ENCODE results near the gene DDX23. TPM values are rescaled to one million over a fixed set of nuclear protein-coding genes. Genes with fewer than 3 reads are reported as not detected.

DDX23 gene
- total and polyA plus RNA-seq, 8 donors = 25.9 to 55.6 (median 33.3) TPM

GRCh38 chr12:48782457-48783395 lies 69.2 kb downstream of the DDX23 start:
- DNase-seq (peak in 1 of 6 donors; percentile 68), FAIRE-seq (no peak), ATAC-seq (no peak)
- Histone ChIP-seq H3K27ac (no peak overlapping the region), H3K36me3 (peaks cover 0 to 10% (median 0%) of the 10 kb centered on the region in 3 donors), H3K9me3 (no peaks in the 10 kb centered on the region), H3K27me3 (no peaks in the 10 kb centered on the region), H3K4me3 (no peak overlapping the region), H3K4me1 (peaks cover 0 to 7% (median 6%) of the 10 kb centered on the region in 3 donors)
- WGBS, 2 donors = 88 to 91% methylated on average over 63 of the region's 63 CpGs
- no peak for TF ChIP-seq CTCF (IDR thresholded peaks at IDR 0.05)
- intact Hi-C loops (cut with DNase I) = no loop called here

GRCh38 chr12:48781750-48782456 lies 70.1 kb downstream of the DDX23 start:
- 88 to 90% methylated on average over 9 of the region's 9 CpGs for WGBS, 2 donors
- DNase-seq (no peak), ATAC-seq (no peak), FAIRE-seq (no peak)
- Histone ChIP-seq H3K9me3 (no peaks in the 10 kb centered on the region), H3K27ac (no peak overlapping the region), H3K36me3 (peaks cover 0 to 18% (median 0%) of the 10 kb centered on the region in 3 donors), H3K27me3 (no peaks in the 10 kb centered on the region), H3K4me3 (no peak overlapping the region), H3K4me1 (no peaks in the 10 kb centered on the region)
- intact Hi-C loops (cut with DNase I) = no loop called here
- TF ChIP-seq CTCF (IDR thresholded peaks at IDR 0.05) = no peak

- H3K4me3 ChIP-seq = no peak overlapping the region
- H3K27me3 ChIP-seq = no peaks in the 10 kb centered on the region
- ATAC-seq (no peak), DNase-seq (peak in 2 of 6 donors; percentile 40 to 70), FAIRE-seq (no peak)
- intact Hi-C loops (cut with DNase I) = no loop called here
- peaks cover 0 to 22% (median 0%) of the 10 kb centered on the region in 3 donors for H3K36me3 ChIP-seq
- TF ChIP-seq CTCF (IDR thresholded peaks at IDR 0.05) = no peak
- no peaks in the 10 kb centered on the region for H3K9me3 ChIP-seq
- WGBS, 2 donors = 71 to 73% methylated on average over 11 of the region's 11 CpGs
- H3K4me1 ChIP-seq = no peaks in the 10 kb centered on the region
- no peak overlapping the region for H3K27ac ChIP-seq
Measured at GRCh38 chr12:48780381-48781025, 71.5 kb downstream of the DDX23 start.

DNA sequence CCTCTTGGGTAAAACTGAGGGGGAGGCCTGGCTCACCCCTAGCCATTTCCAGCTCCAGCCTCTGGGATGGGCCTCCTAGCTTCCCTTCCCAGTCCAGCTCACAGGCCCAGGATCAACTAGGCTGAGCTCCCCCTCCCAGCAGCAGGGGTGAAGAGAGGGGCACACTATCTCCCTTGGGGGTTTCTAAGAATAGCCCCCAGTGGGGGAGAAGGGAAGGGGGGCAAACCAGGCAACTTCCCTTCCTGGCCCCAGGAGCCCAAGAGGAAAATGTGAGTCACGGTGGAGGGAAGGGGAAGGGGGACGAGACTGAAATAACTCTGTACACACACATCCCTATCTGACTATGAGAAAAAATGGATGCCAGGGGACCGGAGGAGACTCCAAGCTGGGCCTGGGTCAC lies 72.1 kb downstream of the DDX23 start:
- Histone ChIP-seq H3K27me3 (no peaks in the 10 kb centered on the region), H3K9me3 (no peaks in the 10 kb centered on the region), H3K36me3 (peaks cover 0 to 24% (median 0%) of the 10 kb centered on the region in 3 donors), H3K4me3 (no peak overlapping the region), H3K4me1 (no peaks in the 10 kb centered on the region), H3K27ac (no peak overlapping the region)
- FAIRE-seq (no peak), ATAC-seq (peak in 3 of 4 donors; percentile 20 to 33 (median 20)), DNase-seq (no peak)
- intact Hi-C loops (cut with DNase I) = no loop called here
- 83 to 85% methylated on average over 3 of the region's 3 CpGs for WGBS, 2 donors
- no peak for TF ChIP-seq CTCF (IDR thresholded peaks at IDR 0.05)

Other genes starting within 250 kb of the DDX23 start
- gene KANSL2, start 169.9 kb downstream of the DDX23 start, total RNA-seq = 10 to 100 TPM in 5 of 6 donors, 1 to 10 TPM in 1; 6.2 to 16.5 (median 12.1) TPM
- 10 to 100 TPM; 12.5 to 24.4 TPM for gene KANSL2, start 169.9 kb downstream of the DDX23 start, polyA plus RNA-seq
- 10 to 100 TPM in 5 of 6 donors, 1 to 10 TPM in 1; 7.7 to 21.2 (median 17.2) TPM for gene CCNT1, start 135.5 kb downstream of the DDX23 start, total RNA-seq
- 1 to 10 TPM; 3.7 to 6.4 TPM for gene CCNT1, start 135.5 kb downstream of the DDX23 start, polyA plus RNA-seq
- 10 to 100 TPM; 12.9 to 29.0 (median 20.2) TPM for gene ADCY6, start 63.1 kb downstream of the DDX23 start, total RNA-seq
- gene ADCY6, start 63.1 kb downstream of the DDX23 start, polyA plus RNA-seq = 10 to 100 TPM; 31.7 to 53.4 TPM
- gene CACNB3, start 33.7 kb downstream of the DDX23 start, total RNA-seq = 10 to 100 TPM in 1 of 6 donors, 1 to 10 TPM in 5; 1.3 to 16.3 (median 4.3) TPM
- gene CACNB3, start 33.7 kb downstream of the DDX23 start, polyA plus RNA-seq = 1 to 10 TPM; 6.5 to 8.9 TPM
- 1 to 10 TPM in 4 of 6 donors, under 1 TPM in 2; 0.74 to 6.3 (median 1.3) TPM for gene RND1, start 13.7 kb upstream of the DDX23 start, total RNA-seq
- 1 to 10 TPM; 2.7 to 4.2 TPM for gene RND1, start 13.7 kb upstream of the DDX23 start, polyA plus RNA-seq
- gene FKBP11, start 73.3 kb upstream of the DDX23 start, total RNA-seq = 100 to 1,000 TPM in 4 of 6 donors, 10 to 100 TPM in 2; 70.9 to 144 (median 127) TPM
- 100 to 1,000 TPM in 1 of 2 donors, 10 to 100 TPM in 1; 97.3 to 155 TPM for gene FKBP11, start 73.3 kb upstream of the DDX23 start, polyA plus RNA-seq
- gene ARF3, start 105.3 kb upstream of the DDX23 start, total RNA-seq = 10 to 100 TPM; 45.1 to 96.0 (median 61.7) TPM
- gene ARF3, start 105.3 kb upstream of the DDX23 start, polyA plus RNA-seq = 10 to 100 TPM; 29.5 to 42.1 TPM
- gene WNT10B, start 119.6 kb upstream of the DDX23 start, total RNA-seq = under 1 TPM in 5 of 6 donors, not detected in 1; 0.08 to 0.31 (median 0.12) TPM
- gene WNT10B, start 119.6 kb upstream of the DDX23 start, polyA plus RNA-seq = under 1 TPM; 0.34 to 0.59 TPM
- not detected for gene WNT1, start 126.2 kb upstream of the DDX23 start, total RNA-seq
- not detected for gene WNT1, start 126.2 kb upstream of the DDX23 start, polyA plus RNA-seq
- under 1 TPM in 3 of 6 donors, not detected in 3; 0.03 to 0.09 (median 0.06) TPM for gene DDN, start 147.2 kb upstream of the DDX23 start, total RNA-seq
- under 1 TPM; 0.04 to 0.12 TPM for gene DDN, start 147.2 kb upstream of the DDX23 start, polyA plus RNA-seq
- 10 to 100 TPM; 18.2 to 29.8 (median 24.1) TPM for gene PRKAG1, start 166.6 kb upstream of the DDX23 start, total RNA-seq
- 10 to 100 TPM; 27.7 to 33.4 TPM for gene PRKAG1, start 166.6 kb upstream of the DDX23 start, polyA plus RNA-seq
- gene KMT2D, start 208.6 kb upstream of the DDX23 start, total RNA-seq = 10 to 100 TPM; 35.8 to 53.0 (median 39.5) TPM
- gene KMT2D, start 208.6 kb upstream of the DDX23 start, polyA plus RNA-seq = 10 to 100 TPM; 20.0 to 79.3 TPM
- gene RHEBL1, start 217.8 kb upstream of the DDX23 start, total RNA-seq = under 1 TPM in 3 of 6 donors, not detected in 3; 0.14 to 0.25 (median 0.18) TPM
- gene RHEBL1, start 217.8 kb upstream of the DDX23 start, polyA plus RNA-seq = under 1 TPM; 0.38 to 0.63 TPM
- gene DHH, start 242.6 kb upstream of the DDX23 start, total RNA-seq = under 1 TPM in 5 of 6 donors, not detected in 1; 0.03 to 0.53 (median 0.24) TPM
- under 1 TPM; 0.11 to 0.14 TPM for gene DHH, start 242.6 kb upstream of the DDX23 start, polyA plus RNA-seq

Data from pancreas (tissue), 10 donors.